ENCODE data around the gene CTDNEP1. TPM values are rescaled to one million over a fixed set of nuclear protein-coding genes. Genes with fewer than 3 reads are reported as not detected.
A peak's percentile ranks its signal among the peaks of the same experiment; 100 is the strongest.

The CTDNEP1 gene
- polyA plus RNA-seq, 4 donors, result 70.0 to 132 (median 89.3) TPM

GRCh38 chr17:7256766-7257456 is 5.4 kb upstream of the CTDNEP1 start:
- no peaks in the 10 kb centered on the region for H3K9me3 ChIP-seq (ENCODE audit: control insufficient read depth in 2 of 2, insufficient read depth in 1 of 2, low read depth in 1 of 2, low read length in 1 of 2)
- H3K4me1 ChIP-seq (ENCODE audit: control insufficient read depth in 3 of 3, insufficient read depth in 2 of 3, low read depth in 1 of 3, low read length in 2 of 3), result peaks cover 0 to 46% (median 0%) of the 10 kb centered on the region in 3 donors
- FAIRE-seq, result no peak
- WGBS, 3 donors, result 80 to 86% (median 85%) methylated on average over 8 of the region's 8 CpGs
- DNase-seq, result no peak
- peaks cover 0 to 63% (median 5%) of the 10 kb centered on the region in 3 donors for H3K36me3 ChIP-seq (ENCODE audit: control insufficient read depth in 3 of 3, insufficient read depth in 2 of 3, low read depth in 1 of 3, low read length in 3 of 3)
- H3K4me3 ChIP-seq (ENCODE audit: low read depth in 1 of 3, low read length in 3 of 3), result no peak overlapping the region
- peak overlapping the region in 2 of 3 donors; percentile 64 to 99 for H3K27ac ChIP-seq (ENCODE audit: low read depth in 1 of 3, low read length in 2 of 3)
- peaks cover 0 to 3% (median 0%) of the 10 kb centered on the region in 3 donors for H3K27me3 ChIP-seq (ENCODE audit: control insufficient read depth in 3 of 3, insufficient read depth in 3 of 3, low read length in 3 of 3)

GRCh38 chr17:7254511-7254910 is 3.0 kb upstream of the CTDNEP1 start:
- FAIRE-seq, result no peak
- Histone ChIP-seq H3K9me3 (ENCODE audit: control insufficient read depth in 2 of 2, insufficient read depth in 1 of 2, low read depth in 1 of 2, low read length in 1 of 2) (no peaks in the 10 kb centered on the region), H3K27ac (ENCODE audit: low read depth in 1 of 3, low read length in 2 of 3) (no peak overlapping the region), H3K36me3 (ENCODE audit: control insufficient read depth in 3 of 3, insufficient read depth in 2 of 3, low read depth in 1 of 3, low read length in 3 of 3) (peaks cover 0 to 50% (median 3%) of the 10 kb centered on the region in 3 donors), H3K4me3 (ENCODE audit: low read depth in 1 of 3, low read length in 3 of 3) (no peak overlapping the region), H3K4me1 (ENCODE audit: control insufficient read depth in 3 of 3, insufficient read depth in 2 of 3, low read depth in 1 of 3, low read length in 2 of 3) (peaks cover 6 to 51% (median 6%) of the 10 kb centered on the region in 3 donors), H3K27me3 (ENCODE audit: control insufficient read depth in 3 of 3, insufficient read depth in 3 of 3, low read length in 3 of 3) (no peaks in the 10 kb centered on the region)
- no peak for DNase-seq
- WGBS, 3 donors, result 72 to 88% (median 79%) methylated on average over 4 of the region's 4 CpGs

GRCh38 chr17:7253082-7253481 is 1.5 kb upstream of the CTDNEP1 start:
- peak overlapping the region in 2 of 3 donors; percentile 46 to 79 for H3K4me3 ChIP-seq (ENCODE audit: low read depth in 1 of 3, low read length in 3 of 3)
- FAIRE-seq, result no peak
- 18 to 58% (median 40%) methylated on average over 5 of the region's 5 CpGs for WGBS, 3 donors

GRCh38 chr17:7252176-7253043 is 876 bp upstream of the CTDNEP1 start, which contains the start of gene ELP5:
ELP5 (plus strand) TSS chr17:7252215; CDS start chr17:7252551, 336 bp downstream.
- H3K36me3 ChIP-seq (ENCODE audit: control insufficient read depth in 3 of 3, insufficient read depth in 2 of 3, low read depth in 1 of 3, low read length in 3 of 3), result peaks cover 0 to 42% (median 3%) of the 10 kb centered on the region in 3 donors
- DNase-seq (peak; percentile 93 to 97), FAIRE-seq (no peak)
- H3K9me3 ChIP-seq (ENCODE audit: control insufficient read depth in 2 of 2, insufficient read depth in 1 of 2, low read depth in 1 of 2, low read length in 1 of 2), result no peaks in the 10 kb centered on the region
- peak within 1 kb of the TSS; percentile 94 to 100 (median 100) for H3K27ac ChIP-seq (ENCODE audit: low read depth in 1 of 3, low read length in 2 of 3)
- 0 to 1% (median 0%) methylated on average over 54 to 55 of the region's 55 CpGs for WGBS, 3 donors
- no peaks in the 10 kb centered on the region for H3K27me3 ChIP-seq (ENCODE audit: control insufficient read depth in 3 of 3, insufficient read depth in 3 of 3, low read length in 3 of 3)
- peak within 1 kb of the TSS; percentile 79 to 95 (median 90) for H3K4me3 ChIP-seq (ENCODE audit: low read depth in 1 of 3, low read length in 3 of 3)
- H3K4me1 ChIP-seq (ENCODE audit: control insufficient read depth in 3 of 3, insufficient read depth in 2 of 3, low read depth in 1 of 3, low read length in 2 of 3), result peaks cover 10 to 42% (median 11%) of the 10 kb centered on the region in 3 donors

More at GRCh38 chr17:7253082-7253481, 1.5 kb upstream of the CTDNEP1 start:
- Histone ChIP-seq H3K27ac (ENCODE audit: low read depth in 1 of 3, low read length in 2 of 3) (peak overlapping the region; percentile 43 to 100 (median 94)), H3K4me1 (ENCODE audit: control insufficient read depth in 3 of 3, insufficient read depth in 2 of 3, low read depth in 1 of 3, low read length in 2 of 3) (peaks cover 10 to 48% (median 11%) of the 10 kb centered on the region in 3 donors), H3K27me3 (ENCODE audit: control insufficient read depth in 3 of 3, insufficient read depth in 3 of 3, low read length in 3 of 3) (no peaks in the 10 kb centered on the region), H3K36me3 (ENCODE audit: control insufficient read depth in 3 of 3, insufficient read depth in 2 of 3, low read depth in 1 of 3, low read length in 3 of 3) (peaks cover 0 to 49% (median 3%) of the 10 kb centered on the region in 3 donors), H3K9me3 (ENCODE audit: control insufficient read depth in 2 of 2, insufficient read depth in 1 of 2, low read depth in 1 of 2, low read length in 1 of 2) (no peaks in the 10 kb centered on the region)
- no peak for DNase-seq

- Histone ChIP-seq H3K36me3 (ENCODE audit: control insufficient read depth in 3 of 3, insufficient read depth in 2 of 3, low read depth in 1 of 3, low read length in 3 of 3) (peaks cover 0 to 41% (median 1%) of the 10 kb centered on the region in 3 donors), H3K27me3 (ENCODE audit: control insufficient read depth in 3 of 3, insufficient read depth in 3 of 3, low read length in 3 of 3) (no peaks in the 10 kb centered on the region), H3K9me3 (ENCODE audit: control insufficient read depth in 2 of 2, insufficient read depth in 1 of 2, low read depth in 1 of 2, low read length in 1 of 2) (no peaks in the 10 kb centered on the region), H3K4me1 (ENCODE audit: control insufficient read depth in 3 of 3, insufficient read depth in 2 of 3, low read depth in 1 of 3, low read length in 2 of 3) (peaks cover 10 to 30% (median 11%) of the 10 kb centered on the region in 3 donors), H3K4me3 (ENCODE audit: low read depth in 1 of 3, low read length in 3 of 3) (peak overlapping the region; percentile 79 to 95 (median 90)), H3K27ac (ENCODE audit: low read depth in 1 of 3, low read length in 2 of 3) (peak overlapping the region; percentile 86 to 100 (median 100))
- peak in 1 of 2 donors; percentile 61 for DNase-seq
- FAIRE-seq, result no peak
- 0 to 1% (median 0%) methylated on average over 40 to 55 of the region's 55 CpGs for WGBS, 3 donors
These were observed 573 bp downstream of the CTDNEP1 start for GRCh38 chr17:7250695-7251627.

- no peak for FAIRE-seq
- DNase-seq, result no peak
- Histone ChIP-seq H3K27me3 (ENCODE audit: control insufficient read depth in 3 of 3, insufficient read depth in 3 of 3, low read length in 3 of 3) (no peaks in the 10 kb centered on the region), H3K36me3 (ENCODE audit: control insufficient read depth in 3 of 3, insufficient read depth in 2 of 3, low read depth in 1 of 3, low read length in 3 of 3) (peaks cover 0 to 41% (median 5%) of the 10 kb centered on the region in 3 donors), H3K27ac (ENCODE audit: low read depth in 1 of 3, low read length in 2 of 3) (peak overlapping the region in 2 of 3 donors; percentile 30 to 100), H3K4me3 (ENCODE audit: low read depth in 1 of 3, low read length in 3 of 3) (peak overlapping the region in 2 of 3 donors; percentile 79 to 90), H3K4me1 (ENCODE audit: control insufficient read depth in 3 of 3, insufficient read depth in 2 of 3, low read depth in 1 of 3, low read length in 2 of 3) (peaks cover 10 to 29% (median 11%) of the 10 kb centered on the region in 3 donors), H3K9me3 (ENCODE audit: control insufficient read depth in 2 of 2, insufficient read depth in 1 of 2, low read depth in 1 of 2, low read length in 1 of 2) (no peaks in the 10 kb centered on the region)
- WGBS, 3 donors, result 83 to 90% (median 87%) methylated on average over 7 of the region's 7 CpGs
These were observed 1.7 kb downstream of the CTDNEP1 start for GRCh38 chr17:7249830-7250229.

GRCh38 chr17:7249214-7249613 is 2.3 kb downstream of the CTDNEP1 start:
- no peak for DNase-seq

More at GRCh38 chr17:7249214-7249613, 2.3 kb downstream of the CTDNEP1 start:
- no peak overlapping the region for H3K4me3 ChIP-seq (ENCODE audit: low read depth in 1 of 3, low read length in 3 of 3)
- WGBS, 3 donors, result 78 to 90% (median 84%) methylated on average over 6 of the region's 6 CpGs
- H3K27ac ChIP-seq (ENCODE audit: low read depth in 1 of 3, low read length in 2 of 3), result no peak overlapping the region
- peaks cover 10 to 25% (median 11%) of the 10 kb centered on the region in 3 donors for H3K4me1 ChIP-seq (ENCODE audit: control insufficient read depth in 3 of 3, insufficient read depth in 2 of 3, low read depth in 1 of 3, low read length in 2 of 3)
- peaks cover 0 to 42% (median 8%) of the 10 kb centered on the region in 3 donors for H3K36me3 ChIP-seq (ENCODE audit: control insufficient read depth in 3 of 3, insufficient read depth in 2 of 3, low read depth in 1 of 3, low read length in 3 of 3)
- H3K9me3 ChIP-seq (ENCODE audit: control insufficient read depth in 2 of 2, insufficient read depth in 1 of 2, low read depth in 1 of 2, low read length in 1 of 2), result no peaks in the 10 kb centered on the region
- no peaks in the 10 kb centered on the region for H3K27me3 ChIP-seq (ENCODE audit: control insufficient read depth in 3 of 3, insufficient read depth in 3 of 3, low read length in 3 of 3)
- FAIRE-seq, result no peak

All from small intestine (tissue), 7 donors.